CD14-positive monocyte (primary cell): ENCODE measurements around the gene SCAPER. TPM values are rescaled to one million over a fixed set of nuclear protein-coding genes. Genes with fewer than 3 reads are reported as not detected.

Experiments used
- DNase-seq, 3 donors: peaks; one replicate each; pipeline ENCODE4 v3.0.0-alpha.2; 2011 to 2022
- H2AFZ ChIP-seq: 2 replicates; pipeline ENCODE4 v1.6.0; 2012; ENCODE audit warnings: mild to moderate bottlenecking, low read depth, low read length, inconsistent platforms; ENCODE audit not compliant: insufficient read depth, poor library complexity, severe bottlenecking
- H3K27ac ChIP-seq, 2 donors: 1 replicate in 1 of 2; 2 replicates in 1 of 2; pipeline ENCODE4 v1.5.1; 2012 to 2013; ENCODE audit warnings: low read length in 2 of 2, control low read depth in 1 of 2, inconsistent platforms in 1 of 2, low read depth in 1 of 2, mild to moderate bottlenecking in 1 of 2
- H3K27me3 ChIP-seq, 2 donors: one replicate each; pipeline versions ENCODE4 v1.6.0 to v1.6.1; 2011 to 2013; ENCODE audit warnings: low read length in 2 of 2; ENCODE audit not compliant: control insufficient read depth in 2 of 2, insufficient read depth in 2 of 2
- H3K36me3 ChIP-seq, 2 donors: replicated peaks in 1 of 2; 1 replicate in 1 of 2; 2 replicates in 1 of 2; pipeline versions ENCODE4 v1.5.1 to v1.6.1; 2012 to 2013; ENCODE audit warnings: low read length in 2 of 2, control low read depth in 1 of 2, inconsistent platforms in 1 of 2, mild to moderate bottlenecking in 1 of 2; ENCODE audit not compliant: insufficient read depth in 2 of 2, control insufficient read depth in 1 of 2
- H3K4me1 ChIP-seq, 2 donors: 1 replicate in 1 of 2; 2 replicates in 1 of 2; pipeline versions ENCODE4 v1.5.1 to v1.6.1; 2012 to 2013; ENCODE audit warnings: low read length in 2 of 2, control low read depth in 1 of 2, inconsistent platforms in 1 of 2, mild to moderate bottlenecking in 1 of 2, moderate library complexity in 1 of 2; ENCODE audit not compliant: insufficient read depth in 2 of 2, control insufficient read depth in 1 of 2
- H3K4me2 ChIP-seq: replicated peaks from 2 replicates; pipeline ENCODE3; 2012; ENCODE audit warnings: low read length, moderate library complexity, mild to moderate bottlenecking; ENCODE audit not compliant: poor library complexity, severe bottlenecking; ENCODE audit errors: extremely low read depth
- H3K4me3 ChIP-seq, 3 experiments: fragments of 200-600 bp in 1 of 3; sonication (generic) in 1 of 3; replicated peaks in 1 of 3; 1 replicate in 2 of 3; 2 replicates in 1 of 3; pipeline ENCODE4 v1.5.1; 2011 to 2013; ENCODE audit warnings: low read length in 3 of 3, mild to moderate bottlenecking in 3 of 3, control low read depth in 2 of 3, low read depth in 2 of 3, inconsistent platforms in 1 of 3, moderate library complexity in 1 of 3
- H3K79me2 ChIP-seq: 2 replicates; pipeline ENCODE4 v1.6.0; 2012; ENCODE audit warnings: mild to moderate bottlenecking, control low read depth, inconsistent platforms, low read length, moderate library complexity; ENCODE audit not compliant: insufficient read depth
- H3K9ac ChIP-seq: 2 replicates; pipeline ENCODE4 v1.6.0; 2017; ENCODE audit warnings: low read length, mild to moderate bottlenecking; ENCODE audit not compliant: insufficient read depth, poor library complexity, severe bottlenecking
- H3K9me3 ChIP-seq, 2 donors: replicated peaks in 1 of 2; 1 replicate in 1 of 2; 2 replicates in 1 of 2; pipeline versions ENCODE4 v1.5.1 to v1.6.1; 2012 to 2013; ENCODE audit warnings: low read length in 2 of 2, control low read depth in 1 of 2; ENCODE audit not compliant: control insufficient read depth in 1 of 2, insufficient read depth in 1 of 2
- H4K20me1 ChIP-seq: 2 replicates; pipeline ENCODE4 v1.6.0; 2012; ENCODE audit warnings: mild to moderate bottlenecking, low read length, control low read depth, moderate library complexity; ENCODE audit not compliant: insufficient read depth
- H3K27ac Mint-ChIP-seq, 7 donors: one replicate each; pipeline ENCODE4 v1.8.0; 2020; ENCODE audit warnings: mild to moderate bottlenecking in 7 of 7, mixed read lengths in 7 of 7, moderate library complexity in 6 of 7, inconsistent platforms in 2 of 7
- H3K27me3 Mint-ChIP-seq, 3 donors: one replicate each; pipeline ENCODE4 v1.8.0; 2021 to 2022; ENCODE audit warnings: low read depth in 3 of 3, mild to moderate bottlenecking in 3 of 3, mixed read lengths in 3 of 3, moderate library complexity in 3 of 3, inconsistent platforms in 1 of 3
- H3K36me3 Mint-ChIP-seq, 2 donors: one replicate each; pipeline ENCODE4 v1.8.0; 2020; ENCODE audit warnings: mixed read lengths in 2 of 2, inconsistent platforms in 1 of 2, mild to moderate bottlenecking in 1 of 2
- H3K4me1 Mint-ChIP-seq: one replicate; pipeline ENCODE4 v1.8.0; 2020; ENCODE audit warnings: mild to moderate bottlenecking, mixed read lengths
- H3K4me3 Mint-ChIP-seq, 2 donors: one replicate each; pipeline ENCODE4 v1.8.0; 2020; ENCODE audit warnings: mild to moderate bottlenecking in 2 of 2, mixed read lengths in 2 of 2, moderate library complexity in 1 of 2
- H3K9me3 Mint-ChIP-seq, 7 donors: one replicate each; pipeline ENCODE4 v1.8.0; 2020 to 2022; ENCODE audit warnings: mixed read lengths in 7 of 7, mild to moderate bottlenecking in 6 of 7, moderate library complexity in 6 of 7, inconsistent platforms in 2 of 7
- WGBS: methylation state at CpG from one replicate; pipeline ENCODE4 v1.1.5; 2013; ENCODE audit warnings: missing lambda C conversion rate; ENCODE audit not compliant: insufficient coverage; 5-methylcytosine and 5-hydroxymethylcytosine counted together
- intact Hi-C, 2 donors: fragments of 100-400 bp; cut with micrococcal nuclease; formaldehyde crosslinking; loops; one replicate each; pipeline versions ENCODE4 v1.15.0 to v1.15.1; 2023
- polyA plus RNA-seq, 3 donors: library from polyadenylated mRNA; depleted of rRNA in 1 of 3; unstranded in 2 of 3; stranded (reverse) in 1 of 3; fragments of 300-500 nt in 2 of 3; fragments of >200 nt in 1 of 3; fragmentation: Illumina TruSeq in 2 of 3; gene quantifications; 1 replicate in 2 of 3; 2 replicates in 1 of 3; pipeline ENCODE4 v1.2.3, GENCODE V29; 2012 to 2021
- TF ChIP-seq, protein P1 (sequence below): fragments of 200-600 bp; IDR thresholded peaks from one replicate; pipeline ENCODE4 v1.8.0; 2022; ENCODE audit warnings: antibody characterized with exemption, mild to moderate bottlenecking

The SCAPER gene
- polyA plus RNA-seq, 3 donors, result 2.5 to 5.4 (median 4.2) TPM

DNA sequence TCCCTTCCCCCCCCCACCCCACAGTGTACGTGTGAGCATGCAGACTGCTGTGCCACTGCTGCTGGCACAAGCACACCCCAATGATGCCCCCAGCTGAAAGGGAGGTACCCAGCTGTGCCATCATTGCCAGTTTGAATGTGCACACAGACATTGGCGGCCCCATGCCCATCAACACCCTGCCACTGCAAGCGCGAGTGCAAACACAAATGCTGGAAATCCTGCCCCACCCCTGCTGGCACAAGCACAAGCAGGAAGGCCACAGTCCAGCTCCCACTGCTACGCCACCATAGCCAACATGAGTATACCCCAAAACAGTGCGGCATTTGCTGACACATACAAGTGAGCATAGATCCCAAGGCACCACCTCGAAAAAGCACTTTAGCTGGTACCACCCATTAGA, 222.9 kb downstream of the SCAPER start:
- Mint-ChIP-seq H3K4me3 (no peak overlapping the region), H3K27ac (no peak overlapping the region), H3K4me1 (no peaks in the 10 kb centered on the region), H3K9me3 (peaks cover 0 to 10% (median 7%) of the 10 kb centered on the region in 7 donors), H3K27me3 (peaks cover 0 to 1% (median 0%) of the 10 kb centered on the region in 3 donors), H3K36me3 (peaks cover 7 to 21% of the 10 kb centered on the region in 2 donors)
- H3K27me3 ChIP-seq, result no peaks in the 10 kb centered on the region
- DNase-seq, result no peak
- no peaks in the 10 kb centered on the region for H3K4me1 ChIP-seq
- peaks cover 0 to 3% of the 10 kb centered on the region in 2 donors for H3K9me3 ChIP-seq
- no peak overlapping the region for H3K27ac ChIP-seq
- H3K4me3 ChIP-seq, result no peak overlapping the region
- TF ChIP-seq, protein P1, sequence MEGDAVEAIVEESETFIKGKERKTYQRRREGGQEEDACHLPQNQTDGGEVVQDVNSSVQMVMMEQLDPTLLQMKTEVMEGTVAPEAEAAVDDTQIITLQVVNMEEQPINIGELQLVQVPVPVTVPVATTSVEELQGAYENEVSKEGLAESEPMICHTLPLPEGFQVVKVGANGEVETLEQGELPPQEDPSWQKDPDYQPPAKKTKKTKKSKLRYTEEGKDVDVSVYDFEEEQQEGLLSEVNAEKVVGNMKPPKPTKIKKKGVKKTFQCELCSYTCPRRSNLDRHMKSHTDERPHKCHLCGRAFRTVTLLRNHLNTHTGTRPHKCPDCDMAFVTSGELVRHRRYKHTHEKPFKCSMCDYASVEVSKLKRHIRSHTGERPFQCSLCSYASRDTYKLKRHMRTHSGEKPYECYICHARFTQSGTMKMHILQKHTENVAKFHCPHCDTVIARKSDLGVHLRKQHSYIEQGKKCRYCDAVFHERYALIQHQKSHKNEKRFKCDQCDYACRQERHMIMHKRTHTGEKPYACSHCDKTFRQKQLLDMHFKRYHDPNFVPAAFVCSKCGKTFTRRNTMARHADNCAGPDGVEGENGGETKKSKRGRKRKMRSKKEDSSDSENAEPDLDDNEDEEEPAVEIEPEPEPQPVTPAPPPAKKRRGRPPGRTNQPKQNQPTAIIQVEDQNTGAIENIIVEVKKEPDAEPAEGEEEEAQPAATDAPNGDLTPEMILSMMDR, result no peak
- intact Hi-C loops, result no loop called here
- H2AFZ ChIP-seq, result no peak overlapping the region
- no peak overlapping the region for H3K9ac ChIP-seq
- no peaks in the 10 kb centered on the region for H3K36me3 ChIP-seq
- H3K79me2 ChIP-seq, result no peaks in the 10 kb centered on the region
- 98% methylated on average over 5 of the region's 7 CpGs for WGBS
- no peak overlapping the region for H3K4me2 ChIP-seq
- no peaks in the 10 kb centered on the region for H4K20me1 ChIP-seq

DNA sequence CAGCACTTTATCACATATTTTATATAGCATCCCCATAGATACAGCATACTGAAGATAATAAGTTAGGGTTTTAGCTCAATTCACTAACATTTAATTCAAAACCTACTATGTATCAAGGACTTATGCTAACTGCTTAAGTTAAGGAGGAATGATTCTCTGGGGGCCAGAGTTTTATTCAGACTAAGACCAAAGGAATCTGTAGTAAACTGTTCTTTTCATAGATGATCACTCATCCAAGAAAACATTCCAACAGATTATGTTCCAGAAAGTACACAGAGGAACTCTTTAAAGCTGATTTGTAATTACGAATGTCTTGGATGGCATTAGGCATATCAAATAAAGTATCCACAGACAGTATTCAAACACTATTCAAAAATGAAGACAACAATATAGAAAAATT, 226.4 kb downstream of the SCAPER start:
- Histone ChIP-seq H3K4me2 (no peak overlapping the region), H3K36me3 (no peaks in the 10 kb centered on the region), H3K4me3 (no peak overlapping the region), H4K20me1 (no peaks in the 10 kb centered on the region), H3K27me3 (no peaks in the 10 kb centered on the region), H3K9ac (no peak overlapping the region), H3K9me3 (peaks cover 0 to 2% of the 10 kb centered on the region in 2 donors), H3K27ac (no peak overlapping the region), H3K4me1 (no peaks in the 10 kb centered on the region), H2AFZ (no peak overlapping the region), H3K79me2 (no peaks in the 10 kb centered on the region)
- Mint-ChIP-seq H3K27me3 (peaks cover 0 to 1% (median 0%) of the 10 kb centered on the region in 3 donors), H3K36me3 (peaks cover 7 to 21% of the 10 kb centered on the region in 2 donors), H3K4me1 (no peaks in the 10 kb centered on the region), H3K9me3 (peaks cover 0 to 9% (median 3%) of the 10 kb centered on the region in 7 donors), H3K27ac (no peak overlapping the region), H3K4me3 (no peak overlapping the region)
- TF ChIP-seq, protein P1, result no peak
- no peak for DNase-seq
- intact Hi-C loops, result no loop called here
- WGBS, result no CpG with 5 or more reads among the region's 1 CpG
